HS-5 (cell line): Measurements from ENCODE around the gene TRIM13.
"Not testable (repeated sequence)": the region's sequence is repeated elsewhere in the genome, so short reads cannot be mapped to it uniquely, and the experiment has no call there.

Experiments used
- DNase-seq: peaks from one replicate; pipeline ENCODE4 v3.0.0-alpha.2; 2012; ENCODE audit warnings: low read depth

The TRIM13 gene

DNA sequence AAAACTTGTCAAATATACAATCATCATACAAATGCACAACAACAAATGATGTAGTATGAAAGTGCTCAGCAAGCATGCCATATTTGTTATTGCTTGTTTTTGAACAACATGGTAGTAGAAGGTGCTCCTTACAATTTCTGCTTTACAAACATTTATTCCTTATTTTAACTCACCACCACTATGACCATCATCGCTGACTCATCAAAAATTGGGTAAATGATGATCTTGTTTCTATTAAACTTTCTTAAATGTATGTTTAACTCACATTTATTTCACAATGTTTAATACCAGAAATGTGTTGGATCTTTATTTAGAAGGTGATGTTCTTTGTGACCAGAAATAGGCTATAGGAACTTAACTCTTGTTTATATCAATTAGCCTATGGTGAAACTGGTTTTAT is 63.9 kb downstream of the TRIM13 start:
- DNase-seq = no peak

DNA sequence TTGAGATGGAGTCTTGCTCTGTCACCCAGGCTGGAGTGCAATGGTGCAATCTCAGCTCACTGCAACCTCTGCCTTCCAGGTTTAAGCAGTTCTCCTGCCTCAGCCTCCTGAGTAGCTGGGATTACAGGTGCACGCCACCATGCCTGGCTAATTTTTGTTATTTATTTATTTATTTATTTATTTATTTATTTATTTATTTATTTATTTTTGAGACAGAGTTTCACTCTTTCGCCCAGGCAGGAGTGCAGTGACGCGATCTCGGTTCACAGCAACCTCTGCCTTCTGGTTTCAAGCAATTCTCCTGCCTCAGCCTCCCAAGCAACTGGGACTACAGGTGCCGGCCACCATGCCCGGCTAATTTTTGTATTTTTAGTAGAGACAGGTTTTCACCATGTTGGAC is 65.5 kb downstream of the TRIM13 start:
- not testable (repeated sequence) for DNase-seq

DNA sequence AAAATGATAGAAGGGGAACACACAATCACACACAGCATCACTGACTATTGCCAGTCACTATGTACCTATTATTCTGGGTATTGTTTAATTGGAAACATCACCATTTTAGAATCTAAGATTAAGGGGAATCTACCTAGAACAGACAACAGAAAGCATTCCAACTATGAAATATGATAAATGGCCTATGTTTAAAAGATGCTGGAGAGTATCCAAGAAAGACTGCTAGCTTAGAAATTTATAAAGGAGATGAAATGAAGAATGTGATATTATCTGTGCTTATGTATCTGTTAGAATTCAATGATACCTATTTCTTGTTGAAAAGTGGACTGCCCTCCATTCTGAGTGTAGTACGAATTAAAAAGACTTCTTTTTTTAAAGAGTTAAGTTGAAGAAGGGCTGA is 68.9 kb downstream of the TRIM13 start:
- DNase-seq = no peak
